Stimulated activated CD4-positive, alpha-beta T cell treated with anti-CD3 and anti-CD28 coated beads, TNF-alpha, amount 100 ng/mL, for 24 hours (primary cell): ENCODE results near the gene MYL11.
A peak's percentile ranks its signal among the peaks of the same experiment; 100 is the strongest.
"Not testable (repeated sequence)": the region's sequence is repeated elsewhere in the genome, so short reads cannot be mapped to it uniquely, and the experiment has no call there.

Experiments used
- DNase-seq, 3 experiments: peaks; one replicate each; pipeline ENCODE4 v3.0.0-alpha.2; 2020; ENCODE audit warnings: low read depth in 3 of 3

The MYL11 gene

GRCh38 chr16:30374538-30374937 is at the start of gene MYL11:
MYL11 (plus strand) TSS chr16:30374802; CDS start chr16:30374858, 56 bp downstream.
- no peak for DNase-seq

- DNase-seq: peak; percentile 63 to 85 (median 68)
Measured at GRCh38 chr16:30334473-30334989, 40.1 kb upstream of the MYL11 start.

- DNase-seq: peak; percentile 61 to 81 (median 68)
Measured at GRCh38 chr16:30335028-30335597, 39.5 kb upstream of the MYL11 start.

- no peak for DNase-seq
Measured at GRCh38 chr16:30335598-30336474, 38.8 kb upstream of the MYL11 start.

- not testable (repeated sequence) for DNase-seq
Measured at GRCh38 chr16:30337964-30338357, 36.6 kb upstream of the MYL11 start.

- not testable (repeated sequence) for DNase-seq
Measured at GRCh38 chr16:30338715-30339114, 35.9 kb upstream of the MYL11 start.

GRCh38 chr16:30340621-30341020 is 34.0 kb upstream of the MYL11 start:
- DNase-seq: no peak

- not testable (repeated sequence) for DNase-seq
Measured at GRCh38 chr16:30341971-30342370, 32.6 kb upstream of the MYL11 start.

GRCh38 chr16:30342751-30343490 is 31.7 kb upstream of the MYL11 start:
- no peak for DNase-seq

GRCh38 chr16:30343491-30343820 is 31.1 kb upstream of the MYL11 start:
- not testable (repeated sequence) for DNase-seq

- no peak for DNase-seq
Measured at GRCh38 chr16:30346286-30346685, 28.3 kb upstream of the MYL11 start.

- no peak for DNase-seq
Measured at GRCh38 chr16:30348113-30348512, 26.5 kb upstream of the MYL11 start.

- no peak for DNase-seq
Measured at GRCh38 chr16:30348929-30349328, 25.7 kb upstream of the MYL11 start.

- no peak for DNase-seq
Measured at GRCh38 chr16:30349675-30350074, 24.9 kb upstream of the MYL11 start.

- no peak for DNase-seq
Measured at GRCh38 chr16:30350134-30350871, 24.3 kb upstream of the MYL11 start.

GRCh38 chr16:30351001-30351441 is 23.6 kb upstream of the MYL11 start:
- no peak for DNase-seq

GRCh38 chr16:30351586-30352419 is 22.8 kb upstream of the MYL11 start:
- DNase-seq: no peak

- no peak for DNase-seq
Measured at GRCh38 chr16:30352488-30353401, 21.9 kb upstream of the MYL11 start.

GRCh38 chr16:30353438-30354129 is 21.0 kb upstream of the MYL11 start:
- DNase-seq: no peak
